ENCODE measurements around the gene PIEZO1.

DNA sequence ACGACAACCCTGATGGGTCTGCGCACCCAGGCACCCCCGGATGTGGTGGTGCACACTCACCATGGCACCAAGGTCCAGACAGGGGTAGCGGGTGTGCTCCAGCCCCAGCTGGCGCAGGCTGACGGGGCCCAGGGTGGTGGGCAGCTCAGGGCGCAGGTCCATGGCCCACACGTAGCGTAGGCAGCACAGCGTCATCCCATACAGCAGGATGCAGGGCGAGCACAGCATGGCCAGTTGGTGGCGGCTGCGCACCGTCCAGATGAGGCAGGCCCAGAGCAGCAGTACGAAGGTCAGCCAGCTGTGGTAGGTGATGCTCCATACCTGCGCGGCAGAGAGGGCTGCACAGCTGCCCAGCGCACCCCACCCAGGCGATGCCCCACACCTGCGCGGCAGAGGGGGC is 48.9 kb downstream of the PIEZO1 start:
- TF ChIP-seq EZH2 (IDR thresholded peaks at IDR 0.05; ENCODE audit: insufficient read depth, low read length) = no peak
- TF ChIP-seq, protein P1, sequence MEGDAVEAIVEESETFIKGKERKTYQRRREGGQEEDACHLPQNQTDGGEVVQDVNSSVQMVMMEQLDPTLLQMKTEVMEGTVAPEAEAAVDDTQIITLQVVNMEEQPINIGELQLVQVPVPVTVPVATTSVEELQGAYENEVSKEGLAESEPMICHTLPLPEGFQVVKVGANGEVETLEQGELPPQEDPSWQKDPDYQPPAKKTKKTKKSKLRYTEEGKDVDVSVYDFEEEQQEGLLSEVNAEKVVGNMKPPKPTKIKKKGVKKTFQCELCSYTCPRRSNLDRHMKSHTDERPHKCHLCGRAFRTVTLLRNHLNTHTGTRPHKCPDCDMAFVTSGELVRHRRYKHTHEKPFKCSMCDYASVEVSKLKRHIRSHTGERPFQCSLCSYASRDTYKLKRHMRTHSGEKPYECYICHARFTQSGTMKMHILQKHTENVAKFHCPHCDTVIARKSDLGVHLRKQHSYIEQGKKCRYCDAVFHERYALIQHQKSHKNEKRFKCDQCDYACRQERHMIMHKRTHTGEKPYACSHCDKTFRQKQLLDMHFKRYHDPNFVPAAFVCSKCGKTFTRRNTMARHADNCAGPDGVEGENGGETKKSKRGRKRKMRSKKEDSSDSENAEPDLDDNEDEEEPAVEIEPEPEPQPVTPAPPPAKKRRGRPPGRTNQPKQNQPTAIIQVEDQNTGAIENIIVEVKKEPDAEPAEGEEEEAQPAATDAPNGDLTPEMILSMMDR (IDR thresholded peaks at IDR 0.05; ENCODE audit: insufficient read depth, low read depth, low read length) = no peak

Measured in astrocyte (in vitro differentiated cells and primary cell).